CD8-positive, alpha-beta memory T cell (primary cell): ENCODE data around the gene PPM1H. TPM values are rescaled to one million over a fixed set of nuclear protein-coding genes. Genes with fewer than 3 reads are reported as not detected.
"Not testable (repeated sequence)": the region's sequence is repeated elsewhere in the genome, so short reads cannot be mapped to it uniquely, and the experiment has no call there.

Source experiments
- CTCF ChIA-PET: fragments of 350-600 bp; sonication (Branson Sonifier 250); formaldehyde crosslinking; loops from one replicate; lab custom pipeline; 2021; ENCODE audit warnings: antibody characterized with exemption; lab: Charles Lee
- POLR2A ChIA-PET: fragments of 350-600 bp; sonication (Branson Sonifier 250); formaldehyde crosslinking; loops from one replicate; lab custom pipeline; 2021; ENCODE audit warnings: antibody characterized with exemption; lab: Charles Lee
- DNase-seq, 5 donors: peaks; one replicate each; pipeline versions ENCODE4 v3.0.0 to v3.0.0-alpha.2; 2020 to 2022; ENCODE audit warnings: mixed read lengths in 1 of 5
- H3K27ac ChIP-seq: one replicate; pipeline ENCODE4 v1.7.0; 2013; ENCODE audit warnings: low read depth, mild to moderate bottlenecking, low read length, moderate library complexity
- H3K27me3 ChIP-seq: 2 replicates; pipeline ENCODE4 v1.7.0; 2013; ENCODE audit warnings: low read length, mild to moderate bottlenecking; ENCODE audit not compliant: insufficient read depth, poor library complexity, severe bottlenecking
- H3K36me3 ChIP-seq: 2 replicates; pipeline ENCODE4 v1.7.0; 2013; ENCODE audit warnings: mild to moderate bottlenecking, low read length, moderate library complexity; ENCODE audit not compliant: insufficient read depth
- H3K4me1 ChIP-seq: 2 replicates; pipeline ENCODE4 v1.7.0; 2013; ENCODE audit warnings: mild to moderate bottlenecking, low read length, moderate library complexity; ENCODE audit not compliant: insufficient read depth
- H3K4me3 ChIP-seq: 2 replicates; pipeline ENCODE4 v1.7.0; 2013; ENCODE audit warnings: mild to moderate bottlenecking, low read length
- H3K9me3 ChIP-seq: 2 replicates; pipeline ENCODE4 v1.7.0; 2013; ENCODE audit warnings: mild to moderate bottlenecking, low read length
- H3K27ac Mint-ChIP-seq, 8 donors: one replicate each; pipeline ENCODE4 v1.8.0; 2020 to 2021; ENCODE audit warnings: mixed read lengths in 8 of 8, mild to moderate bottlenecking in 6 of 8, inconsistent platforms in 3 of 8, moderate library complexity in 3 of 8
- H3K27me3 Mint-ChIP-seq, 2 donors: one replicate each; pipeline ENCODE4 v1.8.0; 2020 to 2021; ENCODE audit warnings: mixed read lengths in 2 of 2, mild to moderate bottlenecking in 1 of 2, moderate library complexity in 1 of 2
- H3K36me3 Mint-ChIP-seq, 3 donors: one replicate each; pipeline ENCODE4 v1.8.0; 2020 to 2021; ENCODE audit warnings: mixed read lengths in 3 of 3, inconsistent platforms in 1 of 3, mild to moderate bottlenecking in 1 of 3
- H3K4me1 Mint-ChIP-seq, 3 donors: one replicate each; pipeline ENCODE4 v1.8.0; 2020 to 2021; ENCODE audit warnings: mixed read lengths in 3 of 3, inconsistent platforms in 1 of 3, mild to moderate bottlenecking in 1 of 3
- H3K4me3 Mint-ChIP-seq, 7 donors: one replicate each; pipeline ENCODE4 v1.8.0; 2020 to 2021; ENCODE audit warnings: mixed read lengths in 7 of 7, mild to moderate bottlenecking in 6 of 7, moderate library complexity in 4 of 7, inconsistent platforms in 2 of 7
- H3K9me3 Mint-ChIP-seq, 5 donors: one replicate each; pipeline ENCODE4 v1.8.0; 2020 to 2022; ENCODE audit warnings: mixed read lengths in 5 of 5, mild to moderate bottlenecking in 3 of 5, moderate library complexity in 2 of 5, inconsistent platforms in 1 of 5
- polyA plus RNA-seq: library from polyadenylated mRNA; unstranded; fragments of 300-500 nt; fragmentation: Illumina TruSeq; gene quantifications from one replicate; pipeline ENCODE4 v1.2.3, GENCODE V29; 2021
- total RNA-seq, 2 experiments: library from RNA; stranded (reverse); gene quantifications; one replicate each; pipeline ENCODE4 v1.2.3, GENCODE V29; 2021

PPM1H gene
- total and polyA plus RNA-seq, 3 experiments from 2014 or later, result 0.13 TPM; not detected in 1

GRCh38 chr12:62959745-62960144 lies 24.8 kb upstream of the PPM1H start:
- H3K4me3 Mint-ChIP-seq, result no peak overlapping the region
- H3K9me3 ChIP-seq, result no peaks in the 10 kb centered on the region
- no peak for DNase-seq
- H3K36me3 ChIP-seq, result no peaks in the 10 kb centered on the region
- H3K9me3 Mint-ChIP-seq, result peaks cover 0 to 2% (median 0%) of the 10 kb centered on the region in 5 donors
- no peaks in the 10 kb centered on the region for H3K27me3 ChIP-seq
- no peaks in the 10 kb centered on the region for H3K36me3 Mint-ChIP-seq
- no peak overlapping the region for H3K27ac ChIP-seq
- H3K27ac Mint-ChIP-seq, result no peak overlapping the region
- H3K27me3 Mint-ChIP-seq, result peaks cover 0 to 2% of the 10 kb centered on the region in 2 donors
- H3K4me3 ChIP-seq, result no peak overlapping the region
- H3K4me1 ChIP-seq, result no peaks in the 10 kb centered on the region
- ChIA-PET POLR2A (no interaction called here), CTCF (no interaction called here)
- no peaks in the 10 kb centered on the region for H3K4me1 Mint-ChIP-seq

- H3K36me3 Mint-ChIP-seq, result no peaks in the 10 kb centered on the region
- ChIA-PET CTCF (no interaction called here), POLR2A (no interaction called here)
- H3K4me3 Mint-ChIP-seq, result no peak overlapping the region
- H3K27me3 Mint-ChIP-seq, result no peaks in the 10 kb centered on the region
- H3K4me1 Mint-ChIP-seq, result no peaks in the 10 kb centered on the region
- Histone ChIP-seq H3K9me3 (no peaks in the 10 kb centered on the region), H3K4me1 (no peaks in the 10 kb centered on the region), H3K36me3 (no peaks in the 10 kb centered on the region), H3K4me3 (no peak overlapping the region), H3K27ac (no peak overlapping the region), H3K27me3 (no peaks in the 10 kb centered on the region)
- DNase-seq, result no peak
- no peak overlapping the region for H3K27ac Mint-ChIP-seq
- H3K9me3 Mint-ChIP-seq, result peaks cover 0 to 2% (median 0%) of the 10 kb centered on the region in 5 donors
Measured at GRCh38 chr12:62957233-62957953, 22.4 kb upstream of the PPM1H start.

GRCh38 chr12:62955678-62956077 lies 20.7 kb upstream of the PPM1H start:
- peaks cover 0 to 2% (median 0%) of the 10 kb centered on the region in 5 donors for H3K9me3 Mint-ChIP-seq
- H3K27ac Mint-ChIP-seq, result no peak overlapping the region
- CTCF ChIA-PET, result no interaction called here

GRCh38 chr12:62950317-62950716 lies 15.4 kb upstream of the PPM1H start:
- Histone ChIP-seq H3K36me3 (no peaks in the 10 kb centered on the region), H3K9me3 (no peaks in the 10 kb centered on the region), H3K4me3 (no peak overlapping the region), H3K27me3 (no peaks in the 10 kb centered on the region), H3K27ac (no peak overlapping the region), H3K4me1 (no peaks in the 10 kb centered on the region)
- Mint-ChIP-seq H3K27me3 (no peaks in the 10 kb centered on the region), H3K4me3 (no peak overlapping the region), H3K27ac (no peak overlapping the region), H3K36me3 (no peaks in the 10 kb centered on the region), H3K4me1 (no peaks in the 10 kb centered on the region), H3K9me3 (peaks cover 0 to 4% (median 2%) of the 10 kb centered on the region in 5 donors)
- no peak for DNase-seq
- POLR2A ChIA-PET, result no interaction called here
- CTCF ChIA-PET, result no interaction called here

More at GRCh38 chr12:62955678-62956077, 20.7 kb upstream of the PPM1H start:
- H3K4me1 Mint-ChIP-seq, result no peaks in the 10 kb centered on the region
- POLR2A ChIA-PET, result no interaction called here
- Histone ChIP-seq H3K36me3 (no peaks in the 10 kb centered on the region), H3K4me3 (no peak overlapping the region), H3K27ac (no peak overlapping the region), H3K4me1 (no peaks in the 10 kb centered on the region), H3K27me3 (no peaks in the 10 kb centered on the region), H3K9me3 (no peaks in the 10 kb centered on the region)
- no peak overlapping the region for H3K4me3 Mint-ChIP-seq
- H3K27me3 Mint-ChIP-seq, result no peaks in the 10 kb centered on the region
- DNase-seq, result no peak
- no peaks in the 10 kb centered on the region for H3K36me3 Mint-ChIP-seq

GRCh38 chr12:62948123-62948522 lies 13.2 kb upstream of the PPM1H start:
- peaks cover 0 to 12% of the 10 kb centered on the region in 2 donors for H3K27me3 Mint-ChIP-seq
- no peaks in the 10 kb centered on the region for H3K36me3 Mint-ChIP-seq
- H3K4me1 Mint-ChIP-seq, result no peaks in the 10 kb centered on the region
- DNase-seq, result no peak
- H3K36me3 ChIP-seq, result no peaks in the 10 kb centered on the region
- no peaks in the 10 kb centered on the region for H3K9me3 ChIP-seq
- H3K4me3 ChIP-seq, result no peak overlapping the region
- H3K27me3 ChIP-seq, result no peaks in the 10 kb centered on the region
- ChIA-PET CTCF (no interaction called here), POLR2A (no interaction called here)
- H3K27ac ChIP-seq, result no peak overlapping the region
- H3K9me3 Mint-ChIP-seq, result peaks cover 0 to 4% (median 2%) of the 10 kb centered on the region in 5 donors
- H3K4me3 Mint-ChIP-seq, result no peak overlapping the region
- no peak overlapping the region for H3K27ac Mint-ChIP-seq
- H3K4me1 ChIP-seq, result no peaks in the 10 kb centered on the region

GRCh38 chr12:62947364-62947763 lies 12.4 kb upstream of the PPM1H start:
- Mint-ChIP-seq H3K9me3 (peaks cover 0 to 4% (median 2%) of the 10 kb centered on the region in 5 donors), H3K27me3 (peaks cover 1 to 16% of the 10 kb centered on the region in 2 donors), H3K27ac (no peak overlapping the region), H3K4me1 (no peaks in the 10 kb centered on the region), H3K4me3 (no peak overlapping the region), H3K36me3 (no peaks in the 10 kb centered on the region)
- Histone ChIP-seq H3K4me1 (no peaks in the 10 kb centered on the region), H3K27me3 (no peaks in the 10 kb centered on the region), H3K4me3 (no peak overlapping the region), H3K36me3 (no peaks in the 10 kb centered on the region), H3K27ac (no peak overlapping the region), H3K9me3 (no peaks in the 10 kb centered on the region)
- no peak for DNase-seq
- ChIA-PET CTCF (no interaction called here), POLR2A (no interaction called here)

GRCh38 chr12:62943779-62944395 lies 8.9 kb upstream of the PPM1H start:
- no peaks in the 10 kb centered on the region for H3K36me3 Mint-ChIP-seq
- H3K9me3 Mint-ChIP-seq, result peaks cover 0 to 4% (median 2%) of the 10 kb centered on the region in 5 donors
- H3K4me3 Mint-ChIP-seq, result no peak overlapping the region
- peaks cover 1 to 17% of the 10 kb centered on the region in 2 donors for H3K27me3 Mint-ChIP-seq
- POLR2A ChIA-PET, result no interaction called here
- no peak for DNase-seq
- no peaks in the 10 kb centered on the region for H3K9me3 ChIP-seq
- H3K4me3 ChIP-seq, result no peak overlapping the region
- CTCF ChIA-PET, result no interaction called here
- H3K36me3 ChIP-seq, result no peaks in the 10 kb centered on the region
- no peaks in the 10 kb centered on the region for H3K4me1 Mint-ChIP-seq
- H3K4me1 ChIP-seq, result no peaks in the 10 kb centered on the region
- no peak overlapping the region for H3K27ac Mint-ChIP-seq
- H3K27ac ChIP-seq, result no peak overlapping the region
- no peaks in the 10 kb centered on the region for H3K27me3 ChIP-seq

GRCh38 chr12:62942316-62942715 lies 7.4 kb upstream of the PPM1H start:
- CTCF ChIA-PET, H3K4me1 Mint-ChIP-seq, DNase-seq, H3K27me3 ChIP-seq, H3K27ac ChIP-seq, H3K9me3 Mint-ChIP-seq, H3K36me3 ChIP-seq, H3K9me3 ChIP-seq, POLR2A ChIA-PET, H3K36me3 Mint-ChIP-seq, H3K4me1 ChIP-seq, H3K4me3 ChIP-seq, H3K27ac Mint-ChIP-seq, H3K4me3 Mint-ChIP-seq: not testable (repeated sequence)
- peaks cover 4 to 23% of the 10 kb centered on the region in 2 donors for H3K27me3 Mint-ChIP-seq
